Hematopoietic multipotent progenitor cell treated with erythropoietin and hydrocortisone succinate and interleukin-3 and kit ligand, for 6 days (in vitro differentiated cells): ENCODE measurements around the gene VMAC.

ENCODE experiments used
- DNase-seq: peaks from one replicate; pipeline ENCODE4 v3.0.0-alpha.2; 2015

VMAC gene

DNA sequence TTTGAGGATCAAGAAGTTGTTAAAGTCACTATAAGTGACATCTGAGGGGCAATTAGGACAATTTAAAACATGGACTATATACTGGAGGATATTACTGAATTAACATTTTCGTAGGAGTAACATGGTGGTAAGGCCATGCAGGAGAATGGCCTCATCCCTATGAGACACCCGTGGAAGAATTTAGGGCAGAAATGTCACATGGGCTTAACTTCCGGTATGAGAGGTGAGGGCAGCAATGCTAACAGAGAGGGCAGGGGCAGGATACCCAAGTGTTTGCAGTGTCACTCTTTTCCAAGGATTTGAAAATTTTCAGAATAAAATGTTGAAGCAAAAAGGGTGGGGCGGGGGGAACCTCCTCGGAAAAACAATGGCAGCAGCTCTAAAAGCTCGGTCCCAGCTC, 49.6 kb downstream of the VMAC start:
- no peak for DNase-seq

DNA sequence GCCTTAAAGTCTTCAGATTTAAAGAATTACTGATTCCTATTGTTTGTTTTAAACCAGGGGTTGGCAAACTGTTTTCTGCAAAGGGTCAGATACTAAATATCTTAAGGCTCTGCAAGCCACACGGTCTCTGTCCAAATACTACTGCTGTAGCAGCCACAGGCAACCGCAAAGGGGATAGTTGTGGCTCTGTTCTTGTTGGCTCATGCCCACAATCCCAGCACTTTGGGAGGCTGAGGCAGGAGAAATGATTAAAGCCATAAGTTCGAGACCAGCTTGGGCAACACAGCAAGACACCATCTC, 50.9 kb downstream of the VMAC start:
- DNase-seq = no peak

DNA sequence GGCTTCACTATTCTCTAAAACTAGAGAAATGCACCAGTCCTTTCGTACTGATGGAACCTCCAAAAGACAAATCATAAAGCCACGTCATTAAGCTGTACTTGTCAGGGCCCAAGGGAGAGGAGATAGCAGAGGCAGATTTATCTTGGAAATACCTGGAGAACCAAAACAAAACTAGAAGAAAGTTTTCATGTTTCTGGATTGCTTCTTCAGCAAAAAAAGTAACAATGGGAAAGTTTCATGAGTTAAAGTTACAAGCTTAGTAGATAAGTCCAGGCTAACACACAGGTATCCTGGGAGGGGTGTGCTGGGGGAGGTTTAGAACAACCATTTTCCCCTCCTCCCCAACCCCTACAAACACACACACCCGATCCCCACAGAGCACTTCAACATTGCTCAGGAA, 51.7 kb downstream of the VMAC start:
- no peak for DNase-seq

DNA sequence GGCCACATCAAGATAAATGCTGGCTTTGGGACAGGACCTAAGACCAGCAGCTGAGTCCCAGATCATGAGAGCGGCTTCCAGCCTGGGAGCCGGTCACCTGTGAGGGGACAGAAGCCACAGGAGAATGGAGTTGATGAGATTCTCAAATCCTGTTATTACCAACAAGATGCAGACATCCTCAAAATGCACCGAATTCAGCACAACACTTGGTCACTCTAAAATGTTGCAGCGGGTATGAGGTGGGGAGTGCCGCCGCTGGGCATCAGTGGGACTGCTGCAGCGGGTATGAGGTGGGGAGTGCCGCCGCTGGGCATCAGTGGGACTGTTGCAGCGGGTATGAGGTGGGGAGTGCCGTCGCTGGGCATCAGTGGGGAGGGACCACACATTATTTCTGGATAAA, 52.1 kb downstream of the VMAC start:
- DNase-seq = no peak

DNA sequence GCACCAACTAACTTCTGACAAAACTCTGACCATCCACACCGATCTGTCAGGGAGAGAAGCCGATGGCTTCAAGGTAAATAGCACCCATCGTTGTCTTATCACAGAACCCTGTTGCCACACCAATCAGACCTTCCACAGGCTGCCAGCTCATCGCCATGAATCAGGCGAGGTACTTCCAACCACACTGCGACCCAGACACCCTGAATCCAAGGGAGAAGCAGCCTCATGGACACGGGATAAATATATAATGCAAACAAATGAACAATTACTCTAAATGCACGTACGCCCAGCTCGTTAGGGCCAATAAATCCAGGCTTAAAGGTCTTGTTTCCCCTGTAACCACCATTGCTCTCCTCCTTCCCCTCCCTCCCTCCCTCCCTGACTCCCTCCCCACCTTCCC, 52.5 kb downstream of the VMAC start:
- DNase-seq = no peak

DNA sequence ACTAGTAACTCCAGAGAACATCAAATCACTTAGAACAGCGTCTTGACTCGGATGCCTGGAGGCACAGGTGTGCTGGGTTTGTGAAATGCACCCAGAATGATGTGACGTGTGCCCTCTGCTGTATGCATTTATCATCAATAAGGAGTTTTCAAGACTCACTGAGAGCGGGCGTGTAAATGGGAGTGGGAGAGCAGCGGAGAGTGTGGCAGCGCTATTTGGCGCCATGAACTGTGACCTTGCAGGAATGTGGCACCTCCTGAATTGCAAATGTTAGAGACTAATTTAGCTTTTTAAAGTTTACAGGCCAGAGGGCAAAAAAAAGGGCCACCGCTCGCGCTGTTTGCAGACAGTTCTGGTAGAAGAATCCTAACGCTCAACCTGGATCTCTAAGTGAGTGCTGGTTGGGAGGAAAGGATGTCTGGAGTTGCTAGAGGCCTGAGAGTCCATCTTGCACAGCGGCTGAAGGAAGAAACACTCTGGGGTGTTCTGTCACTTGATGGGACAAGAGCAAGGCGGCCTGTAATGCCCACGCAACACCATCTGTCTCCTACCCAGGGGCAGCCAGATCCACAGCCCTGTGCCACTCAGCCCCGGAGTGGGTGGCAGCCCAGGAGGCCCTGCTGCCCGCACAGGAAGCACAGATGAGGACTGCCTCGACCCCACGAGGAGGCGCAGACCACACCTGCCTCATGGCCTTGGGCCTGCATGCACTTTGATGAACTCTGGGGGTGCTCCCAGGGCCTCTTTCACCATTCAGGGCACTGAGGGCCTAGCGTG, 53.6 kb downstream of the VMAC start:
- no peak for DNase-seq

DNA sequence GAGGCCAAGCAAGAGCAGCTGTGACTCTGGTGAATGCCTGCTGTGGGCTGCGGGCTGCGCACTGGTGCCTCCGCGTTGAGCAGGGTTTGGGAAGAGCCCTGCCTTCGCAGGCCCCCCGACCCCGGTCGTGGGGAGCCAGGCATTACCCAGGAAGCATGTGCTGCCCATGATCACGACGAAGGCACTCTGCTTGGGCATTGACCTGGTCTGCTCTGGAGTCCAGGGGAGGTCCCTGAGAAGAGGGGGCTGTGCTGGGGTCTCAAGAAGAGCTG, 54.1 kb downstream of the VMAC start:
- DNase-seq = no peak

DNA sequence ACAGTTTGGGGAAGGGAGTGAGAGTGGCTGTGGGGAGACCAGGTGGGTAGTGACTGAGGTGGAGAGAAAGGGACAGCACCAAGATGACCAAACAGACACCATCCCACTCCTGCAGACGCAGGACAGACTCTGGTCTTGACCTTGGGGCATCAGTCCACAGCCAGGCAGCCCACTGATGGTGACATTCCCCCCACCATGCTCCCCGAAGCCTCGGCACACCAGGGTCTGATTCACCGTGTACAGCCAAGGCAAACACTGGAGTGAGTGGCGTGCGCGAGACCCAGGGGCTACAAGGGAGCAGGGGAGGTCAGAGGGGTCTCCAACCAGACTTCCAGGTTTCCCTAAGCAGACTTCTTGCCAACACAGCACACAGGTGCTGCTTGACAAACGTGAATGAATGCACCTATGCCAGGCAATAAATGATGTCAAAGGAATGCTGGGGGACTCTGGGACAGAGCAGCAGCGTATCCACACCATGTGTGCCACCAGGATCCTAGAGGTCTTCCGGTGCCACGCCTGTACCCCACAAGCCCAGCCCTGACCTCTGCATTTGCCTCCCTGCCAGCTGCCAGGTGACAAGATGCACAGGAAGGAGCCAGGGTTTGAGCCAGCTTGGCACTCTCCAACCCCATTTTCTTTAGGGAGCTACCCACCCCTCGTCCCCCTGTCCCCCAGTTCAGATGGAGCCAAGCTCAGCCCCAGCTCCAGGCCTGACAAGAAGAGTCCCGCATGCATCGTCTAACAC, 54.8 kb downstream of the VMAC start:
- DNase-seq = no peak
